Calu3 (cell line): ENCODE results near the gene ACAD11. TPM values are rescaled to one million over a fixed set of nuclear protein-coding genes. Genes with fewer than 3 reads are reported as not detected.

Source experiments
- BruUV-seq: library from RNA; stranded (reverse); fragments of 400-500 nt; replicated peaks from 2 replicates; lab custom pipeline; 2021; lab: Mats Ljungman, UMichigan
- CTCF ChIA-PET: fragments of 300-600 bp; sonication (Branson Sonifier 250); formaldehyde crosslinking; loops from one replicate; lab custom pipeline; 2022; ENCODE audit warnings: antibody characterized with exemption; lab: Charles Lee
- DNase-seq: peaks from one replicate; pipeline ENCODE4 v3.0.0; 2022
- H3K27ac Mint-ChIP-seq: one replicate; pipeline ENCODE4 v1.8.0; 2022; ENCODE audit warnings: mixed read lengths; ENCODE audit not compliant: unreplicated experiment
- H3K27me3 Mint-ChIP-seq: one replicate; pipeline ENCODE4 v1.8.0; 2022; ENCODE audit warnings: mixed read lengths; ENCODE audit not compliant: unreplicated experiment
- H3K36me3 Mint-ChIP-seq: one replicate; pipeline ENCODE4 v1.8.0; 2022; ENCODE audit warnings: mild to moderate bottlenecking, moderate library complexity, mixed read lengths; ENCODE audit not compliant: insufficient read depth, unreplicated experiment
- H3K4me1 Mint-ChIP-seq: one replicate; pipeline ENCODE4 v1.8.0; 2022; ENCODE audit warnings: mild to moderate bottlenecking, low read depth, mixed read lengths; ENCODE audit not compliant: unreplicated experiment
- H3K4me3 Mint-ChIP-seq: one replicate; pipeline ENCODE4 v1.8.0; 2022; ENCODE audit warnings: mild to moderate bottlenecking, low read depth, moderate library complexity, mixed read lengths; ENCODE audit not compliant: unreplicated experiment
- H3K9me3 Mint-ChIP-seq: one replicate; pipeline ENCODE4 v1.8.0; 2022; ENCODE audit warnings: low read depth, mixed read lengths; ENCODE audit not compliant: unreplicated experiment
- CTCF ChIP-seq: fragments of 200-600 bp; IDR thresholded peaks from one replicate; pipeline ENCODE4 v1.8.0; 2022; ENCODE audit warnings: antibody characterized with exemption; ENCODE audit not compliant: unreplicated experiment
- intact Hi-C: fragments of 100-400 bp; cut with micrococcal nuclease; formaldehyde crosslinking; loops from one replicate; pipeline ENCODE4 v1.10.0; 2022; ENCODE audit not compliant: unreplicated experiment
- total RNA-seq: library from RNA; stranded (reverse); gene quantifications from 2 replicates; pipeline ENCODE4 v1.2.3, GENCODE V29; 2022

The ACAD11 gene
- total RNA-seq, 1 experiment from 2014 or later: 14.6 TPM

GRCh38 chr3:132555306-132556035 lies 104.1 kb downstream of the ACAD11 start:
- BruUV-seq: no TSS peak

GRCh38 chr3:132554437-132554836 lies 105.2 kb downstream of the ACAD11 start:
- no peak overlapping the region for H3K4me3 Mint-ChIP-seq
- H3K27me3 Mint-ChIP-seq: no peaks in the 10 kb centered on the region
- no peak for DNase-seq
- no peak overlapping the region for H3K27ac Mint-ChIP-seq
- no peaks in the 10 kb centered on the region for H3K9me3 Mint-ChIP-seq
- no TSS peak for BruUV-seq
- H3K4me1 Mint-ChIP-seq: peaks cover 11% of the 10 kb centered on the region
- intact Hi-C loops: no loop called here
- CTCF ChIA-PET: interaction anchor here (0.6 kb wide), 1 partner anchor 226 kb away, joined by 3 read pairs; no protein-coding TSS in a partner anchor
- no peak for TF ChIP-seq CTCF
- no peaks in the 10 kb centered on the region for H3K36me3 Mint-ChIP-seq

More at GRCh38 chr3:132555306-132556035, 104.1 kb downstream of the ACAD11 start:
- CTCF ChIA-PET: no interaction called here
- no peaks in the 10 kb centered on the region for H3K36me3 Mint-ChIP-seq
- intact Hi-C loops: no loop called here
- H3K4me3 Mint-ChIP-seq: no peak overlapping the region
- H3K27ac Mint-ChIP-seq: no peak overlapping the region
- peaks cover under 1% of the 10 kb centered on the region for H3K4me1 Mint-ChIP-seq
- no peaks in the 10 kb centered on the region for H3K27me3 Mint-ChIP-seq
- H3K9me3 Mint-ChIP-seq: no peaks in the 10 kb centered on the region
- DNase-seq: no peak
- TF ChIP-seq CTCF: no peak

GRCh38 chr3:132553826-132554225 lies 105.8 kb downstream of the ACAD11 start:
- Mint-ChIP-seq H3K27me3 (no peaks in the 10 kb centered on the region), H3K36me3 (no peaks in the 10 kb centered on the region), H3K27ac (no peak overlapping the region), H3K4me1 (peaks cover 12% of the 10 kb centered on the region), H3K9me3 (no peaks in the 10 kb centered on the region), H3K4me3 (no peak overlapping the region)
- intact Hi-C loops: no loop called here
- BruUV-seq: no TSS peak
- no peak for DNase-seq
- TF ChIP-seq CTCF: no peak
- CTCF ChIA-PET: no interaction called here

- DNase-seq: no peak
- BruUV-seq: no TSS peak
- Mint-ChIP-seq H3K27ac (no peak overlapping the region), H3K9me3 (no peaks in the 10 kb centered on the region), H3K4me1 (peaks cover 12% of the 10 kb centered on the region), H3K4me3 (no peak overlapping the region), H3K36me3 (no peaks in the 10 kb centered on the region), H3K27me3 (no peaks in the 10 kb centered on the region)
- no peak for TF ChIP-seq CTCF
- CTCF ChIA-PET: no interaction called here
- intact Hi-C loops: no loop called here
Observed at GRCh38 chr3:132550579-132551305, 108.9 kb downstream of the ACAD11 start.
